Transverse colon (tissue), 4 donors: ENCODE measurements around the gene RABGAP1L. TPM values are rescaled to one million over a fixed set of nuclear protein-coding genes. Genes with fewer than 3 reads are reported as not detected.

Experiments used
- DNase-seq: peaks from one replicate; pipeline ENCODE4 v3.0.0-alpha.2; 2019
- H3K27ac ChIP-seq, 4 donors: fragments of 200-600 bp; sonication (generic); 2 replicates each; pipeline ENCODE4 v1.5.1; 2016 to 2018; ENCODE audit warnings: inconsistent platforms in 4 of 4
- H3K27me3 ChIP-seq: fragments of 200-600 bp; sonication (generic); 2 replicates; pipeline ENCODE4 v1.5.1; 2017; ENCODE audit warnings: inconsistent platforms
- H3K36me3 ChIP-seq, 4 donors: fragments of 200-600 bp; sonication (generic); 2 replicates each; pipeline ENCODE4 v1.5.1; 2017 to 2019; ENCODE audit warnings: inconsistent platforms in 4 of 4
- H3K4me1 ChIP-seq, 4 donors: fragments of 200-600 bp; sonication (generic); 2 replicates each; pipeline ENCODE4 v1.5.1; 2017 to 2020; ENCODE audit warnings: inconsistent platforms in 4 of 4
- H3K4me3 ChIP-seq, 4 donors: fragments of 200-600 bp; sonication (generic); 1 replicate in 1 of 4; 2 replicates in 3 of 4; pipeline versions ENCODE4 v1.5.1 to v1.6.1; 2017 to 2019; ENCODE audit warnings: inconsistent platforms in 4 of 4
- H3K9me3 ChIP-seq, 2 donors: fragments of 200-600 bp; sonication (generic); 2 replicates each; pipeline ENCODE4 v1.5.1; 2017 to 2019; ENCODE audit warnings: inconsistent platforms in 2 of 2
- EP300 ChIP-seq: sonication (generic); formaldehyde crosslinking; IDR thresholded peaks from one replicate; pipeline ENCODE4 v1.6.1; 2017; ENCODE audit warnings: antibody characterized with exemption, low read depth
- POLR2A ChIP-seq: fragments of 450-650 bp; IDR thresholded peaks from one replicate; pipeline ENCODE4 v1.6.1; 2016; ENCODE audit warnings: antibody characterized with exemption, mild to moderate bottlenecking, moderate library complexity
- POLR2AphosphoS5 ChIP-seq, 3 donors: sonication (generic); formaldehyde crosslinking; IDR thresholded peaks; one replicate each; pipeline ENCODE4 v1.6.1; 2016; ENCODE audit warnings: antibody characterized with exemption in 3 of 3
- WGBS, 2 donors: methylation state at CpG; one replicate each; pipeline ENCODE4 v1.1.5; 2018; ENCODE audit warnings: low coverage in 1 of 2; 5-methylcytosine and 5-hydroxymethylcytosine counted together
- in situ Hi-C, 4 donors: fragments of 200-750 bp; cut with MboI; loops; one replicate each; pipeline versions ENCODE4 v1.15.0 to v1.15.1; 2017; ENCODE audit warnings: low sequenced_read_pairs in 3 of 4, low pct_ligation_motif_present in 1 of 4, low pct_unique_long_range_greater_than_20kb in 1 of 4
- intact Hi-C: fragments of 100-400 bp; cut with DNase I; formaldehyde crosslinking; loops from one replicate; pipeline ENCODE4 v1.15.1; 2023; ENCODE audit warnings: low total_unique reads
- total RNA-seq, 4 donors: library from RNA; depleted of rRNA; stranded (reverse); fragments of >200 nt; gene quantifications; one replicate each; pipeline ENCODE4 v1.1.0, GENCODE V29; 2016
- TF ChIP-seq, protein P1 (sequence below), 5 experiments: fragments of 200-600 bp in 3 of 5; fragments of 450-650 bp in 2 of 5; sonication (generic) in 3 of 5; IDR thresholded peaks; 1 replicate in 2 of 5; 2 replicates in 3 of 5; pipeline ENCODE4 v1.5.1; 2016 to 2017; ENCODE audit warnings: antibody characterized with exemption in 5 of 5, inconsistent platforms in 3 of 5, mild to moderate bottlenecking in 2 of 5, moderate library complexity in 1 of 5

RABGAP1L gene
- total RNA-seq, 4 donors from 2014 or later = 68.9 to 127 (median 99.9) TPM

DNA sequence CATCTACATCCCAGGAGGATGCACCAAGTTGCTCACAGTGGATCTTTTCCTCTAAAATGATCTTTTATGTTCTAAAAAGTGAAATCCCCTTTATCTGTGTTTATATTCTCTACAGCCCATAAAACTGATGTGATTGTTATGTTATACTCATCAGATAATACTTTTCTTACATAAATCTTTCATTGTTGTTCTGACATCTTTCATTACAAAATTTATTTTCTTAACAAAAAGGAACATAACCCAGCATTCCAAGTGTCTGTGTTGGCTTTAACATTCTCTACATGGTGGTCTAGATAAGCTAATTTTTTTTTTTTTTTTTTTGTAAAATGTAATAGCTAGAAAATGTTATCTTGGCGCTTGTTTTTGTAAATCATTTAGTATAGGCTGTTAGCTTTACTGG, 832.2 kb downstream of the RABGAP1L start:
- no peak overlapping the region for H3K4me3 ChIP-seq
- DNase-seq = no peak
- H3K4me1 ChIP-seq = peaks cover 0 to 19% (median 9%) of the 10 kb centered on the region in 4 donors
- TF ChIP-seq POLR2A = no peak
- TF ChIP-seq EP300 = no peak
- TF ChIP-seq POLR2AphosphoS5 (IDR thresholded peaks at IDR 0.05) = no peak
- TF ChIP-seq, protein P1, sequence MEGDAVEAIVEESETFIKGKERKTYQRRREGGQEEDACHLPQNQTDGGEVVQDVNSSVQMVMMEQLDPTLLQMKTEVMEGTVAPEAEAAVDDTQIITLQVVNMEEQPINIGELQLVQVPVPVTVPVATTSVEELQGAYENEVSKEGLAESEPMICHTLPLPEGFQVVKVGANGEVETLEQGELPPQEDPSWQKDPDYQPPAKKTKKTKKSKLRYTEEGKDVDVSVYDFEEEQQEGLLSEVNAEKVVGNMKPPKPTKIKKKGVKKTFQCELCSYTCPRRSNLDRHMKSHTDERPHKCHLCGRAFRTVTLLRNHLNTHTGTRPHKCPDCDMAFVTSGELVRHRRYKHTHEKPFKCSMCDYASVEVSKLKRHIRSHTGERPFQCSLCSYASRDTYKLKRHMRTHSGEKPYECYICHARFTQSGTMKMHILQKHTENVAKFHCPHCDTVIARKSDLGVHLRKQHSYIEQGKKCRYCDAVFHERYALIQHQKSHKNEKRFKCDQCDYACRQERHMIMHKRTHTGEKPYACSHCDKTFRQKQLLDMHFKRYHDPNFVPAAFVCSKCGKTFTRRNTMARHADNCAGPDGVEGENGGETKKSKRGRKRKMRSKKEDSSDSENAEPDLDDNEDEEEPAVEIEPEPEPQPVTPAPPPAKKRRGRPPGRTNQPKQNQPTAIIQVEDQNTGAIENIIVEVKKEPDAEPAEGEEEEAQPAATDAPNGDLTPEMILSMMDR (IDR thresholded peaks at IDR 0.05) = no peak
- in situ Hi-C loops = loop anchor here in 2 of 4 donors (5.0 to 25.0 kb wide), 2 partner anchors 219 to 729 kb away; no protein-coding TSS in a partner anchor
- intact Hi-C loops = no loop called here
- no peaks in the 10 kb centered on the region for H3K36me3 ChIP-seq
- H3K27me3 ChIP-seq = no peaks in the 10 kb centered on the region
- H3K27ac ChIP-seq = no peak overlapping the region
- no peaks in the 10 kb centered on the region for H3K9me3 ChIP-seq
- WGBS, 2 donors = 97 to 100% methylated on average over 1 of the region's 1 CpG

DNA sequence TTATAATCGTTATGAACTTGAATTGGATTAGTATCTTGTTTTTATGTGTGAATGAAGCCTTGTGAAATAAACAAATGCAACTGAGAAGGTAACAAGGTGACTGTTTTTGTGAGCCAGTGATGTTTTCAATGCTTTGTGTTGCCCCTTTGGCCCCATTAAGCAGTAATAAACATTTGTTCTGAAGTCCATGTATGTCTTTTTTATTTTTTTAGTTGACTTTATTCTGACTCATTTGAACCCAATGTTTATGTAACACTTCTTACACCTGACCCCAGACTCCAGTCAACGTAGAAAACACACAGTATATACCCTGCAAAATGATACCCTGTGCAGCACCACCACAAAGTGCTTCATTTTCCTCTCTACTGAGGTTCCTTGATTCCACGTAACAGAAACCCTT, 835.8 kb downstream of the RABGAP1L start:
- DNase-seq = no peak
- WGBS, 2 donors = 68 to 73% methylated on average over 3 of the region's 3 CpGs
- Histone ChIP-seq H3K4me3 (no peak overlapping the region), H3K27me3 (no peaks in the 10 kb centered on the region), H3K27ac (no peak overlapping the region), H3K36me3 (no peaks in the 10 kb centered on the region), H3K9me3 (no peaks in the 10 kb centered on the region), H3K4me1 (peaks cover 0 to 29% (median 10%) of the 10 kb centered on the region in 4 donors)
- TF ChIP-seq EP300 (no peak), POLR2AphosphoS5 (IDR thresholded peaks at IDR 0.05) (no peak), POLR2A (no peak)
- TF ChIP-seq, protein P1 (IDR thresholded peaks at IDR 0.05) = no peak
- in situ Hi-C loops = loop anchor here in 1 of 4 donors (25.0 kb wide), 1 partner anchor 733 kb away; no protein-coding TSS in a partner anchor
- intact Hi-C loops = no loop called here

DNA sequence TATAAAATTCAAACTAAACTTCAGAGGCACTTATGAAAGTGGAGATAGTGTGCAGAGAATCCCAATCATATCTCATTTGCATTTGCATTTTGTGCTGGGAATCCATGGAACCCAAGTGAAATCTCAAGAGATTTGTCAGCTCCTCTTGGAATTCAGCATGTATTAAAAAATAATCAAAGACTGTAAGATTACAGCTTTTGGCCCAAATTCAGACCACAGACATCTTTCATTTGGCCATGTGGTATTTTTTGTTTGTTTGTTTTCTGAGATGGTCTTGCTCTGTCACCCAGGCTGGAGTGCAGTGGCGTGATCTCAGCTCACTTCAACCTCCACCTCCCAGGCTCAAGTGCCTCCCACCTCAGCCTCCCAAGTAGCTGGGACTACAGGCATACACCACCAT, 836.6 kb downstream of the RABGAP1L start:
- H3K9me3 ChIP-seq = no peaks in the 10 kb centered on the region
- H3K4me1 ChIP-seq = peaks cover 0 to 28% (median 10%) of the 10 kb centered on the region in 4 donors
- no peaks in the 10 kb centered on the region for H3K27me3 ChIP-seq
- H3K36me3 ChIP-seq = no peaks in the 10 kb centered on the region
- WGBS, 2 donors = 86 to 100% methylated on average over 1 of the region's 1 CpG
- in situ Hi-C loops = loop anchor here in 1 of 4 donors (25.0 kb wide), 1 partner anchor 734 kb away; no protein-coding TSS in a partner anchor
- TF ChIP-seq EP300 = no peak
- TF ChIP-seq, protein P1 (IDR thresholded peaks at IDR 0.05) = no peak
- no peak for DNase-seq
- intact Hi-C loops = no loop called here
- H3K4me3 ChIP-seq = no peak overlapping the region
- H3K27ac ChIP-seq = no peak overlapping the region

DNA sequence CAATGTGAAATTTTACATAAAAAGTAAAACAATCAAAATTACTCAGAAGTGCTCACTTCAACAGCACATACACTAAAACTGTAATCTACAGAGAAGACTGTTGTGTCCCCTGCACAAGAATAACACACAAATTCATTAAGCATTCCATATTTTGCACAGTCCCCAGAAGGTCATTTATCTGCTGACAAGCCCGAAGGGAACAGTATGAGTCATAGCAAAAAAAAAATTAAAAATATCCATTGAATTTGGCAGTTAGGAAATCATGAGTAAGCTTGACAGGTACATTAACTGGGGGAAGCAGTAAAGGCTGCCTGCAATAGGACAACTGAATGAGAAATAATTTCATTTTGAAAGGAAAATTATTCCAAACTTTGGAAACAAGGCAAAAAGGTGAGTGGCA, 837.2 kb downstream of the RABGAP1L start:
- 33 to 45% methylated on average over 1 of the region's 1 CpG for WGBS, 2 donors
- in situ Hi-C loops (loop anchor here in 1 of 4 donors (25.0 kb wide), 1 partner anchor 734 kb away; no protein-coding TSS in a partner anchor), intact Hi-C loops (no loop called here)
- TF ChIP-seq EP300 (no peak), POLR2AphosphoS5 (IDR thresholded peaks at IDR 0.05) (no peak), POLR2A (no peak)
- TF ChIP-seq, protein P1 (IDR thresholded peaks at IDR 0.05) = no peak
- H3K4me3 ChIP-seq = no peak overlapping the region
- H3K27me3 ChIP-seq = no peaks in the 10 kb centered on the region
- no peaks in the 10 kb centered on the region for H3K9me3 ChIP-seq
- peaks cover 0 to 32% (median 12%) of the 10 kb centered on the region in 4 donors for H3K4me1 ChIP-seq
- no peaks in the 10 kb centered on the region for H3K36me3 ChIP-seq
- no peak for DNase-seq
- H3K27ac ChIP-seq = no peak overlapping the region
